Measurements from ENCODE around the gene FANCC. TPM values are rescaled to one million over a fixed set of nuclear protein-coding genes. Genes with fewer than 3 reads are reported as not detected.
A peak's percentile ranks its signal among the peaks of the same experiment; 100 is the strongest.

FANCC gene
- total and polyA plus RNA-seq, 4 donors: 8.3 to 32.4 (median 11.5) TPM

DNA sequence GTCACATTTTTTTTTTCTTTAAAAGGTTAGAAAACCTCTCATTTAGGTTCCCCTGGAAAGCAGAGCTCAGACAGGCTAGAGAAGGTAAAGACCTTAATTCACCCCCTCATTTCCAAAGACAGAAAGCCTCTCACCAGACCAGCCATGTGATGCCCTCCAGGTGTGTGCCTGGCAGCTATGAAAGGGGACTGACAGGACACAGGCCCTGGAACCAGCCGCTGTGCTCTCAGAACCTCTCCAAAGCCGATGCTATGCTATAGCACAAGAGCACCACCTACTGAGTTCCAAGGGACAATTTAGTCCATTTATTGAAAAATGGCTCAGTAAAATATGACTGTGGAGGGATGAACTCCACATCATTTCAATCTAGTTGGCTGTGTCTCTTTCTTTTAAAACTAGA is 48.8 kb downstream of the FANCC start:
- DNase-seq (ENCODE audit: low spot score): no peak
- WGBS: 69% methylated on average over 2 of the region's 2 CpGs
- no peaks in the 10 kb centered on the region for H3K9me3 ChIP-seq (ENCODE audit: control insufficient read depth in 4 of 4, low read length in 3 of 4)
- no peaks in the 10 kb centered on the region for H3K36me3 ChIP-seq (ENCODE audit: control insufficient read depth in 4 of 4, insufficient read depth in 3 of 4, low read depth in 1 of 4, low read length in 3 of 4)
- no peak overlapping the region for H3K4me3 ChIP-seq (ENCODE audit: low read depth in 1 of 3, low read length in 3 of 3)
- no peaks in the 10 kb centered on the region for H3K27me3 ChIP-seq (ENCODE audit: control insufficient read depth in 4 of 4, insufficient read depth in 4 of 4, low read length in 3 of 4)
- H3K9ac ChIP-seq (ENCODE audit: low read depth in 1 of 2, low read length in 2 of 2): no peak overlapping the region
- peaks cover 0 to 25% (median 15%) of the 10 kb centered on the region in 4 donors for H3K4me1 ChIP-seq (ENCODE audit: control insufficient read depth in 4 of 4, insufficient read depth in 4 of 4, low read length in 3 of 4)
- peak; percentile 69 to 76 for TF ChIP-seq RAD21 (IDR thresholded peaks at IDR 0.05)
- TF ChIP-seq, protein P1, sequence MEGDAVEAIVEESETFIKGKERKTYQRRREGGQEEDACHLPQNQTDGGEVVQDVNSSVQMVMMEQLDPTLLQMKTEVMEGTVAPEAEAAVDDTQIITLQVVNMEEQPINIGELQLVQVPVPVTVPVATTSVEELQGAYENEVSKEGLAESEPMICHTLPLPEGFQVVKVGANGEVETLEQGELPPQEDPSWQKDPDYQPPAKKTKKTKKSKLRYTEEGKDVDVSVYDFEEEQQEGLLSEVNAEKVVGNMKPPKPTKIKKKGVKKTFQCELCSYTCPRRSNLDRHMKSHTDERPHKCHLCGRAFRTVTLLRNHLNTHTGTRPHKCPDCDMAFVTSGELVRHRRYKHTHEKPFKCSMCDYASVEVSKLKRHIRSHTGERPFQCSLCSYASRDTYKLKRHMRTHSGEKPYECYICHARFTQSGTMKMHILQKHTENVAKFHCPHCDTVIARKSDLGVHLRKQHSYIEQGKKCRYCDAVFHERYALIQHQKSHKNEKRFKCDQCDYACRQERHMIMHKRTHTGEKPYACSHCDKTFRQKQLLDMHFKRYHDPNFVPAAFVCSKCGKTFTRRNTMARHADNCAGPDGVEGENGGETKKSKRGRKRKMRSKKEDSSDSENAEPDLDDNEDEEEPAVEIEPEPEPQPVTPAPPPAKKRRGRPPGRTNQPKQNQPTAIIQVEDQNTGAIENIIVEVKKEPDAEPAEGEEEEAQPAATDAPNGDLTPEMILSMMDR (IDR thresholded peaks at IDR 0.05; ENCODE audit: low read depth, low read length, missing input control): peak; percentile 21
- no peak for TF ChIP-seq MAX (IDR thresholded peaks at IDR 0.05)
- no peak overlapping the region for H3K27ac ChIP-seq (ENCODE audit: low read depth in 1 of 2, low read length in 2 of 2)

- H3K36me3 ChIP-seq (ENCODE audit: control insufficient read depth in 4 of 4, insufficient read depth in 3 of 4, low read depth in 1 of 4, low read length in 3 of 4): no peaks in the 10 kb centered on the region
- H3K4me1 ChIP-seq (ENCODE audit: control insufficient read depth in 4 of 4, insufficient read depth in 4 of 4, low read length in 3 of 4): peaks cover 0 to 25% (median 15%) of the 10 kb centered on the region in 4 donors
- no peaks in the 10 kb centered on the region for H3K9me3 ChIP-seq (ENCODE audit: control insufficient read depth in 4 of 4, low read length in 3 of 4)
- no peak for DNase-seq (ENCODE audit: low spot score)
- no peak overlapping the region for H3K9ac ChIP-seq (ENCODE audit: low read depth in 1 of 2, low read length in 2 of 2)
- H3K27me3 ChIP-seq (ENCODE audit: control insufficient read depth in 4 of 4, insufficient read depth in 4 of 4, low read length in 3 of 4): no peaks in the 10 kb centered on the region
- H3K4me3 ChIP-seq (ENCODE audit: low read depth in 1 of 3, low read length in 3 of 3): no peak overlapping the region
- H3K27ac ChIP-seq (ENCODE audit: low read depth in 1 of 2, low read length in 2 of 2): no peak overlapping the region
- TF ChIP-seq RAD21 (IDR thresholded peaks at IDR 0.05) (no peak), HNF4A (conservative IDR thresholded peaks at IDR 0.05) (no peak), JUND (IDR thresholded peaks at IDR 0.05) (no peak)
- 90% methylated on average over 5 of the region's 5 CpGs for WGBS
Measured at GRCh38 chr9:95266649-95267048, 50.9 kb downstream of the FANCC start.

DNA sequence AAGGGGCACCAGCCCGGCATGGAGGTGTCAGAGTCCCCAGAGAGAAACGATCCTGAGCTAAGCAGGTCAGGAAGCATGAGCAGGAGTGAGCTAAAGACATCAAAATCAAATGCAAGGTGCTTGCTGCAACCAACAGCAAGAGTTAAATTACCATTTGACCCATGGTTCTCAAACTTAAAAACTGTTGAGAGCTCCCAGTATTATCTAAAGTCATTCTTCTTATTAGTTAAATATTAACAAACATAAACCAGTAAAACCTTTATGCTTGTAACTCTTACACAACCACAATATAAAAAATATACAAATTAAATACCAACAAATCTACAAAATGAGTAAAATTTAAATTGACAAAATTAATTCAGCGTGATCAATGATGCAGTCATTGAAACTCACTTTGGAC is 51.5 kb downstream of the FANCC start:
- no peak overlapping the region for H3K9ac ChIP-seq (ENCODE audit: low read depth in 1 of 2, low read length in 2 of 2)
- H3K27ac ChIP-seq (ENCODE audit: low read depth in 1 of 2, low read length in 2 of 2): no peak overlapping the region
- 47% methylated on average over 3 of the region's 3 CpGs for WGBS
- no peaks in the 10 kb centered on the region for H3K9me3 ChIP-seq (ENCODE audit: control insufficient read depth in 4 of 4, low read length in 3 of 4)
- peaks cover 0 to 25% (median 15%) of the 10 kb centered on the region in 4 donors for H3K4me1 ChIP-seq (ENCODE audit: control insufficient read depth in 4 of 4, insufficient read depth in 4 of 4, low read length in 3 of 4)
- H3K27me3 ChIP-seq (ENCODE audit: control insufficient read depth in 4 of 4, insufficient read depth in 4 of 4, low read length in 3 of 4): no peaks in the 10 kb centered on the region
- no peaks in the 10 kb centered on the region for H3K36me3 ChIP-seq (ENCODE audit: control insufficient read depth in 4 of 4, insufficient read depth in 3 of 4, low read depth in 1 of 4, low read length in 3 of 4)
- TF ChIP-seq YY1 (IDR thresholded peaks at IDR 0.05) (no peak), NR2F2 (IDR thresholded peaks at IDR 0.05) (no peak), HNF4G (IDR thresholded peaks at IDR 0.05) (no peak), HNF4A (conservative IDR thresholded peaks at IDR 0.05) (no peak), RXRA (IDR thresholded peaks at IDR 0.05) (no peak), EGR1 (IDR thresholded peaks at IDR 0.05; ENCODE audit: low read depth in 2 of 2) (no peak), GABPA (IDR thresholded peaks at IDR 0.05 in 1 of 2, conservative IDR thresholded peaks at IDR 0.05 in 1 of 2) (no peak), FOXA2 (IDR thresholded peaks at IDR 0.05) (no peak), REST (IDR thresholded peaks at IDR 0.05) (no peak), SP1 (IDR thresholded peaks at IDR 0.05) (no peak), FOXA1 (IDR thresholded peaks at IDR 0.05) (no peak), TAF1 (conservative IDR thresholded peaks at IDR 0.05) (no peak), MAX (IDR thresholded peaks at IDR 0.05) (no peak), RAD21 (IDR thresholded peaks at IDR 0.05) (no peak), JUND (IDR thresholded peaks at IDR 0.05) (no peak)
- TF ChIP-seq, protein P2, sequence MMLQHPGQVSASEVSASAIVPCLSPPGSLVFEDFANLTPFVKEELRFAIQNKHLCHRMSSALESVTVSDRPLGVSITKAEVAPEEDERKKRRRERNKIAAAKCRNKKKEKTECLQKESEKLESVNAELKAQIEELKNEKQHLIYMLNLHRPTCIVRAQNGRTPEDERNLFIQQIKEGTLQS (IDR thresholded peaks at IDR 0.05): no peak
- TF ChIP-seq, protein P1 (IDR thresholded peaks at IDR 0.05; ENCODE audit: low read depth, low read length, missing input control): no peak
- TF ChIP-seq, protein P3, sequence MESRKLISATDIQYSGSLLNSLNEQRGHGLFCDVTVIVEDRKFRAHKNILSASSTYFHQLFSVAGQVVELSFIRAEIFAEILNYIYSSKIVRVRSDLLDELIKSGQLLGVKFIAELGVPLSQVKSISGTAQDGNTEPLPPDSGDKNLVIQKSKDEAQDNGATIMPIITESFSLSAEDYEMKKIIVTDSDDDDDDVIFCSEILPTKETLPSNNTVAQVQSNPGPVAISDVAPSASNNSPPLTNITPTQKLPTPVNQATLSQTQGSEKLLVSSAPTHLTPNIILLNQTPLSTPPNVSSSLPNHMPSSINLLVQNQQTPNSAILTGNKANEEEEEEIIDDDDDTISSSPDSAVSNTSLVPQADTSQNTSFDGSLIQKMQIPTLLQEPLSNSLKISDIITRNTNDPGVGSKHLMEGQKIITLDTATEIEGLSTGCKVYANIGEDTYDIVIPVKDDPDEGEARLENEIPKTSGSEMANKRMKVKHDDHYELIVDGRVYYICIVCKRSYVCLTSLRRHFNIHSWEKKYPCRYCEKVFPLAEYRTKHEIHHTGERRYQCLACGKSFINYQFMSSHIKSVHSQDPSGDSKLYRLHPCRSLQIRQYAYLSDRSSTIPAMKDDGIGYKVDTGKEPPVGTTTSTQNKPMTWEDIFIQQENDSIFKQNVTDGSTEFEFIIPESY (IDR thresholded peaks at IDR 0.05): no peak
- H3K4me3 ChIP-seq (ENCODE audit: low read depth in 1 of 3, low read length in 3 of 3): no peak overlapping the region
- DNase-seq (ENCODE audit: low spot score): no peak

All from liver (tissue), 9 donors.